ENCODE results near the gene TMEM245. TPM values are rescaled to one million over a fixed set of nuclear protein-coding genes. Genes with fewer than 3 reads are reported as not detected.
A peak's percentile ranks its signal among the peaks of the same experiment; 100 is the strongest.

TMEM245 gene
- total RNA-seq, 1 donor from 2014 or later = 57.1 TPM

DNA sequence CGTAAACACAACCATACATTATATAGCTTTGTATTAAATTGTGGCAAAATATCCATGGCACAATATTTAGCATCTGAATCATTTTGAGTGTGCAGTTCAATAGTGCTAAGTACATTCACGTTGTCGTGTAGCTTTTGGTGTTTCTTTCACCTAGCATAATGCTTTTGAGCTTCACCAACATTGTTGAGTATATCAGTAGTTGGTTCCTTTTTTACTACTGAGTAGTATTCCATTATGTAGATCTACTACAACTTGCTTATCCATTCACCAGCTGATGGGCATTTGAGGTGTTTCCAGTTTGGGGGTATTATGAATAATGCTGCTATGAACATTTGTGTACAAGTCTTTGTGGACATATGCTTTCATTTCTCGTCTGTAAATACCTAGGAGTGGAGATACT, 79.2 kb downstream of the TMEM245 start:
- DNase-seq (ENCODE audit: low read depth) = no peak
- H3K4me3 ChIP-seq (ENCODE audit: low read depth, low read length) = no peak overlapping the region
- TF ChIP-seq, protein P1, sequence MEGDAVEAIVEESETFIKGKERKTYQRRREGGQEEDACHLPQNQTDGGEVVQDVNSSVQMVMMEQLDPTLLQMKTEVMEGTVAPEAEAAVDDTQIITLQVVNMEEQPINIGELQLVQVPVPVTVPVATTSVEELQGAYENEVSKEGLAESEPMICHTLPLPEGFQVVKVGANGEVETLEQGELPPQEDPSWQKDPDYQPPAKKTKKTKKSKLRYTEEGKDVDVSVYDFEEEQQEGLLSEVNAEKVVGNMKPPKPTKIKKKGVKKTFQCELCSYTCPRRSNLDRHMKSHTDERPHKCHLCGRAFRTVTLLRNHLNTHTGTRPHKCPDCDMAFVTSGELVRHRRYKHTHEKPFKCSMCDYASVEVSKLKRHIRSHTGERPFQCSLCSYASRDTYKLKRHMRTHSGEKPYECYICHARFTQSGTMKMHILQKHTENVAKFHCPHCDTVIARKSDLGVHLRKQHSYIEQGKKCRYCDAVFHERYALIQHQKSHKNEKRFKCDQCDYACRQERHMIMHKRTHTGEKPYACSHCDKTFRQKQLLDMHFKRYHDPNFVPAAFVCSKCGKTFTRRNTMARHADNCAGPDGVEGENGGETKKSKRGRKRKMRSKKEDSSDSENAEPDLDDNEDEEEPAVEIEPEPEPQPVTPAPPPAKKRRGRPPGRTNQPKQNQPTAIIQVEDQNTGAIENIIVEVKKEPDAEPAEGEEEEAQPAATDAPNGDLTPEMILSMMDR (conservative IDR thresholded peaks at IDR 0.05; ENCODE audit: low read depth, low read length) = no peak

DNA sequence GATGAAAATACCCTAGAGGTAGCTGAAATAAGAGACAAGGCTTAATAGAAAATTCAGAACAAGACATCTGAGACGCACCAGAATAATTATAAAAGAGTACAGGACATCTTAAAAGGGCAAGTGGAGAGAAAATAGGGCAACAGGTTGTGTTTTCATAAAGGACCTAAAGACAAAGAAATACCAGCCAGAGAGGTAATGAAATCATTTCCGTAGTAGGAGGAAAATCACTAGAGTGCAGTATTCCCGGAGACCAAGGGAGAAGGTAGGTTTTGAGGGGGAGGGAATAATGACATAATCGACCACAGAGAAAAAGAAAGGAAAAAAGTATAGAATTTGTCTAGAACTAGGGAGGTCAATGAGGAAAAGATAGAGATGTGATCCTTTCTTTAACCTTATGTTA, 80.2 kb downstream of the TMEM245 start:
- TF ChIP-seq, protein P1 (conservative IDR thresholded peaks at IDR 0.05; ENCODE audit: low read depth, low read length) = no peak
- no peak for DNase-seq (ENCODE audit: low read depth)
- H3K4me3 ChIP-seq (ENCODE audit: low read depth, low read length) = no peak overlapping the region

DNA sequence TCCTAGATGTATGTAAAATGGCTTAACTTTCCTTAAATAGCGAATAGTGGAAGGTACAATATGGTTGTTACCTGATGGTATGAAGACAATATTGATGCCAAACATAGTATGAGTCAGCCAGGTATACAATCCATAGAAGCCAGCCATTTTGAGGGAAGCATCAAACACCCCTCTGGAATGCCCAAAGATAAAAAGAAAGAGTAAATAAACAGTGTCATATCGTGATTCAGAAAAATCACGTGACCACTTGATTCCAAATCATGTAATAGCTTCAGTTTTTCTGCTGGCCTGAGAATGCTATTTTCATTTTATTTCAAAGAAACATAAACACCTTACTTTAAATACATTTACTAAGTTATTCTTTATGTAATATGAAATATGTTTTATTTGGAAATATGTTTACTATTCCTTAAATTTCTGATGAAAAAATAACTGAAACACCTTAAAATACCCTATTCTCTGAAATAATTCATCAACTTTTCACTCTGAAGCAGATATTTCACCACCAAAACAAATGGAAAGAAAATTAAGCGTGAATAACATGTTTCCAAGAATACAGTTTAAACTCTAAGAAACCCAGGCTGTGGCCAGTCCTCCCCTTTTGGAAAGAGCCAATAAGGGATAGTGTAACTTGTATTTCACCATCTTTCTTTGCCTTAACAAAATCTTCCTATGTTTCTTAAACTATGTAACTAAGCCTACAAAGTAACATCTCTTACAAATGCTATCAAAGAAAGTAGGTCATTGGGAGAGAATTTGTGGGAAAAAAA, 81.6 kb downstream of the TMEM245 start:
- H3K4me3 ChIP-seq (ENCODE audit: low read depth, low read length) = no peak overlapping the region
- DNase-seq (ENCODE audit: low read depth) = no peak
- TF ChIP-seq, protein P1 (conservative IDR thresholded peaks at IDR 0.05; ENCODE audit: low read depth, low read length) = no peak

DNA sequence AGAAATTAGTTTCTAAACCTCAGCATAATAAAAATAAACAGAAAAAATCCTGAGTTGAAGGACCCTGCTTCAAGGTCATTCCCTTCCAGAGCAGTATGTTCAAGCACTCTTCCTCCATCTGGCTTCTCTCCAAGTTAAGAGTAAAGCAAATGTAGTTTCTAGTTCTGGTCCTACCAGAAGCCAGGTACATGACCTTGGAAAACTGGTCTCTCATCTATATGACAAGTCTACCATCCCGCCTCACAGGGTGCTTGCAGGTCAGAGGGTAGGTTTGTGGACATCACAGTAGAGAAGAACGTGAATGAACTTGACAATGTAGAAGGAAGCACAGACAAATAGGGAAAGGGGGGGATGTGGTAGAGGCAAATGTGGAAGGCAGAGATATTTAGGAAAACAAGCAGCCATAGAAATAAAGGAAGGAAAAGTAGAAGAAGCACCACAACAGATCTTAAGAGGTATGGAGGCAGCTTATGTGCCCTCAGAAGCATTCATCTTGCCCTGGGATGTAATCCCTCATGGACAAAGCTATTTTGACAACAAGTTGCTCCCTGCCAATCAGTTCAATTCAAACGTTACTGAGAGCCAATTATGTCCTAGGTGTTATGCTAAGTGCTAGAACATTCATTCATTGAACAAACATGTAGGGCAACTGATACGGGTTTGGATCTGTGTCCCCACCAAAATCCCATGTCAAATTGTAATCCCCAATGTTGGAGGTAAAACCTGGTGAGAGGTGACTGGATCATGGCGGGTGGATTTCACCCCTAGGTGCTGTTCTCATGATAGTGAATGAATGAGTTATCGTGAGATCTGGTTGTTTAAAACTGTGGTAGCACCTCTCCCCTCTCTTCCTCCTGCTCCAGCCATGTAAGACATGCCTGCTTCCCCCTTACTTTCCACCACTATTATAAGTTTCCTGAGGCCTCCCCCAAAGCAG, 82.7 kb downstream of the TMEM245 start:
- DNase-seq (ENCODE audit: low read depth) = no peak
- TF ChIP-seq, protein P1 (conservative IDR thresholded peaks at IDR 0.05; ENCODE audit: low read depth, low read length) = no peak
- H3K4me3 ChIP-seq (ENCODE audit: low read depth, low read length) = no peak overlapping the region

DNA sequence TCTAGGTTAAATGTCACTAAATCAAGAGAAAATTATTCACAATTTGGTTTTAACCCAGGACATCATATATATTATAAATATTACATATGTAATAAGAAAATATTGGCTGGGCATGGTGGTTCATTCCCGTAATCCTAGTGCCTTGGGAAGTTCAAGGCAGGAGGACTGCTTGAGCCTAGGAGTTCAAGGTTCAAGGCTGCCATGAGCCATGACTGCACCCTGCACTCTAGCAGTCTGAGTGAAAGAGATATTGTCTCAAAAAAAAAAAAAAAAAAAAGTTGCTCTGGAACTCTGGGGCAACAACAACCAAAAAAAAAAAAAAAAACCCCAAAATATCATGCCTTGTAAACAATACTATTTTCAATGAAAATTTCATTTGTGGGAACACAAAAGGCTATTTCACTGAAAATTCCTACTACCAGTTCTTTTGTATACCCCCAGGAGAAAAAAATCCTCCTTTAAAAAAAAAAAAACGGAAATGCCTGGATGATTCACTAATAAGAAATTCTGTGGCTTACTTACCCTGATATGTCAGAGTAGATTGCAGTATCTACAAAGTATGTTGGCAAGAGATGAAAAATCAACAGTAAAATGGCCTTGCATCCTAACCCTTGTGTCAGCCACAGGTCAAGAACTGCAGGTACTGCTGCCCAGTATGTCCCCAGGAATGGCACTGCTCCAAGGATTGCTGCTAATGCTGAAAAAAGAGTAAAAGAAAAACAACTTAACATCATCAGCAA, 83.9 kb downstream of the TMEM245 start:
- DNase-seq (ENCODE audit: low read depth) = peak; percentile 82
- TF ChIP-seq, protein P1 (conservative IDR thresholded peaks at IDR 0.05; ENCODE audit: low read depth, low read length) = no peak
- H3K4me3 ChIP-seq (ENCODE audit: low read depth, low read length) = no peak overlapping the region

DNA sequence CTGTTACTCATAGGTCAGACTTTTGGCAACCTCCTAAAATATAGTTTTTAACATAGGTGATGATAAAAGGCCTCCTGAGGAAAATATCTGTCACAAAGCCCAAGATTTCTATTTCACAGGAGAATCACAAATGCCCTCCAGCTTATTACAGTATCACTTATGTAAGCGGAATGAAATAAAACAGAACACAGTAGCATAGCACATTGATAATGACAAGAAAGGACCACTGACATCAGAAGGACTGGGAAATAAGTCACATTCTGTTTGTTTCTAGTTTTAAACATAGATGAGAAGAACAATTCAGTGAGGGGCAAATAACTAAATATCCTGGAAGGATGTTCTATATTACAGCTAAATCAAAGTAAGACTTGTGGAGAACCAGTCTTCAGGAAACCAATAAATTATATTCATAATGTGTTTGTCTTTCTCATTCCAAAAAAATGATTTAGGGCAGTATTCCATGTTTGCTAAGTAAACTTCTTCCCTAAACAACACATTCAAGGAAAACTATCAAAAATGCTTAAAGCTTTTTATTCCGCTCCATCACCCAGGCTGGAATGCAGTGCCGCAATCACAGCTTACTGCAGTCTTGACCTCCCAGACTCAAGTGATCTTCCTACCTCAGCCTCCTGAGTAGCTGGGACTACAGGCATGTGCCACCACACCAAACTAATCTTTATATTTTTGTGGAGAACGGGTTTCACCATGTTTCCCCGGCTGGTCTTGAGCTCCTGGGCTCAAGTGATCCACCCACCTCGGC, 85.6 kb downstream of the TMEM245 start:
- DNase-seq (ENCODE audit: low read depth) = no peak
- no peak overlapping the region for H3K4me3 ChIP-seq (ENCODE audit: low read depth, low read length)
- TF ChIP-seq, protein P1 (conservative IDR thresholded peaks at IDR 0.05; ENCODE audit: low read depth, low read length) = no peak
